ENCODE measurements around the gene PROX1.
"Not testable (repeated sequence)": the region's sequence is repeated elsewhere in the genome, so short reads cannot be mapped to it uniquely, and the experiment has no call there.

PROX1 gene

DNA sequence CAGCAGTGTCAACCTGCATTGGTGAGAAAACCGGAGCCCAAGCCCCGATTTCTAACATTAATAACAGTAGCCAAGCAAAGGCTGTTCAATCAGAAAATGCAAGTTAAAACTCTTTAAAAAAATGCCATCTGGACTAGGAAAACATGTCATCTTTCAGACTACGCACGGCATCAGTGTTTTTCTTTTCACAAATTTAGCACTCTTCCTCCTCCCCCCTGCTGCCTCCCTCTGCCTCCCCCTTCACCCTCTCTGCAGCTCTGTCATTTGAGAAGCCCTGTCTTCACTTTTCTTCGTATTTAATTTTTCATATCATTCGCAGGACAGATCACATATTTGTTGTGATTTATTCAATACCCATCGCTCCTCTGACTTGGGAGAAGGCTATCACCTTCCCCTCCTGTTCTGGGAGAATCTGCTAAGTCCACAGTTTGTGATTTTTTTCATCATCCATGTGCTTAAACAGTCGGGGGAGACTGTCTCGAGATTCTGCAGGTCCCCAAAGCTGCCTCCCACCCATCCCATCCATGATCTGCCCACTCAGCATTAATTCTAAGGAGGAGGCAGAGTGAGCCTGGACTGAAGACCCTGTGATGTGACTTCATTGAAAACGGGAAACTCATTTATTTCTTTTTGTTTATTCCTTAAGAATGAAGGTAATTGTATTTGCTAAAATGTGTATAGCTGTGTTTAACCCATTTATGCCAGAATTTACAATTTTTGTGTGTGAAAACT, 84.8 kb downstream of the PROX1 start:
- no peaks in the 10 kb centered on the region for H3K4me1 ChIP-seq (ENCODE audit: control insufficient read depth, insufficient read depth, low read length)
- H3K9me3 ChIP-seq (ENCODE audit: control insufficient read depth in 2 of 2, low read length in 2 of 2) = no peaks in the 10 kb centered on the region
- H3K27me3 ChIP-seq (ENCODE audit: control insufficient read depth in 1 of 2, insufficient read depth in 2 of 2, low read length in 2 of 2) = peaks cover 0 to 4% of the 10 kb centered on the region in 2 donors

DNA sequence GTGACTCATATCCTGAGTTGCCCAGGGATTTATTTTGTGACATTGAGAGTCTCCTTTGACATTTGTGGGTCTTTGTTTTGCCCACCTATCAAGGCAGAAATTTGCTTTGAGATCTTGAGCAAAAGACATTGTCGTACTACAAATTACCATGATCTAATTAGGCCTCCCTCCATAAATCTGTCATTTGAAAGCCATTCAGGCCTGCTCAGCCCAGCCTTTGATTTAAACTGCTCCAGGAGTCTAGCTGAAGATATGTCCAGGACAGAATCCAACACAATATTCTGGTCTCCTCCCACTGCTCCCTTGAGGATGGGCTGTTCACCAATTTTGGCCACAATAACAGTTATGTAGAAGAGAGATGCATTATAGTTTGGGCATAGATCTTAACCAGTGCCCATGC, 86.7 kb downstream of the PROX1 start:
- H3K9me3 ChIP-seq (ENCODE audit: control insufficient read depth in 2 of 2, low read length in 2 of 2) = no peaks in the 10 kb centered on the region
- H3K4me1 ChIP-seq (ENCODE audit: control insufficient read depth, insufficient read depth, low read length) = no peaks in the 10 kb centered on the region
- peaks cover 0 to 4% of the 10 kb centered on the region in 2 donors for H3K27me3 ChIP-seq (ENCODE audit: control insufficient read depth in 1 of 2, insufficient read depth in 2 of 2, low read length in 2 of 2)
- no peak overlapping the region for H3K27ac ChIP-seq (ENCODE audit: low read length)
- no peaks in the 10 kb centered on the region for H3K36me3 ChIP-seq (ENCODE audit: control insufficient read depth in 2 of 2, insufficient read depth in 2 of 2, low read length in 2 of 2)
- no peak overlapping the region for H3K9ac ChIP-seq (ENCODE audit: low read length in 2 of 2)
- no peak overlapping the region for H3K4me3 ChIP-seq (ENCODE audit: low read length in 2 of 2)

More for the DNA sequence above, 84.8 kb downstream of the PROX1 start:
- Histone ChIP-seq H3K27ac (ENCODE audit: low read length) (no peak overlapping the region), H3K36me3 (ENCODE audit: control insufficient read depth in 2 of 2, insufficient read depth in 2 of 2, low read length in 2 of 2) (no peaks in the 10 kb centered on the region), H3K4me3 (ENCODE audit: low read length in 2 of 2) (no peak overlapping the region), H3K9ac (ENCODE audit: low read length in 2 of 2) (no peak overlapping the region)

DNA sequence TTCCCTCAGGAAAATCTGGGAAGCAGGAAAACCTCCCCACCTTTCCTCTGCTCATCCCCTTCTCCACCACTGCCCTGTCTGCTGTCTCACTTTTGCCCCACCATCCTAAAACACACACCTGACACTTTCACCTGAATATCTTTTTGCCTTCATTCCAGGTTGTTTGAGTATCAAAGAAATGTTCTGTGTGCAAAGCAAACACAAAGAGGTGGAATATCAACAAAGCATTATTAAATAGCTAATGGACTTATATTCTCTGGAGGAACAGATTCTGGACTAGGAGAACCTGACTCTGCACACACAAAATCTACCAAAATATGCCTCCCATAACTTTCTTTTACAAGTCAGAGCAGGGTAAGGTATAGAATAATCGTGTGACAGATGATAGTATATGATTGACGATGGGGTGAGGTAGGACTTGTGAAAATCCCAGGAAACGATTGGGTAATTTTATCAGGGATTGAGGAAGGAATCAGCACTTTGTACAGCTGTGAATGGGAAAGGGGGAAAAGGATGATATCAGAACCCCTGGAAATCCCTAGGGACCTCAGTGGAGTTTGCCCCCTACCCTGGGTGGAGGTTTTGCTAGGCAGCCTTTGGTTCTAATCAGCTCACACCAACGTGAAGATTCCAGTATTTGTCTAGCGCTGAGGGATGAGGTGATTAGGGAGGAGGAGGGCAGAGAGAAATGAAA, 87.7 kb downstream of the PROX1 start:
- Histone ChIP-seq H3K27me3 (ENCODE audit: control insufficient read depth in 1 of 2, insufficient read depth in 2 of 2, low read length in 2 of 2) (peaks cover 0 to 4% of the 10 kb centered on the region in 2 donors), H3K4me3 (ENCODE audit: low read length in 2 of 2) (no peak overlapping the region), H3K4me1 (ENCODE audit: control insufficient read depth, insufficient read depth, low read length) (no peaks in the 10 kb centered on the region), H3K9me3 (ENCODE audit: control insufficient read depth in 2 of 2, low read length in 2 of 2) (no peaks in the 10 kb centered on the region), H3K27ac (ENCODE audit: low read length) (no peak overlapping the region), H3K36me3 (ENCODE audit: control insufficient read depth in 2 of 2, insufficient read depth in 2 of 2, low read length in 2 of 2) (no peaks in the 10 kb centered on the region), H3K9ac (ENCODE audit: low read length in 2 of 2) (no peak overlapping the region)

DNA sequence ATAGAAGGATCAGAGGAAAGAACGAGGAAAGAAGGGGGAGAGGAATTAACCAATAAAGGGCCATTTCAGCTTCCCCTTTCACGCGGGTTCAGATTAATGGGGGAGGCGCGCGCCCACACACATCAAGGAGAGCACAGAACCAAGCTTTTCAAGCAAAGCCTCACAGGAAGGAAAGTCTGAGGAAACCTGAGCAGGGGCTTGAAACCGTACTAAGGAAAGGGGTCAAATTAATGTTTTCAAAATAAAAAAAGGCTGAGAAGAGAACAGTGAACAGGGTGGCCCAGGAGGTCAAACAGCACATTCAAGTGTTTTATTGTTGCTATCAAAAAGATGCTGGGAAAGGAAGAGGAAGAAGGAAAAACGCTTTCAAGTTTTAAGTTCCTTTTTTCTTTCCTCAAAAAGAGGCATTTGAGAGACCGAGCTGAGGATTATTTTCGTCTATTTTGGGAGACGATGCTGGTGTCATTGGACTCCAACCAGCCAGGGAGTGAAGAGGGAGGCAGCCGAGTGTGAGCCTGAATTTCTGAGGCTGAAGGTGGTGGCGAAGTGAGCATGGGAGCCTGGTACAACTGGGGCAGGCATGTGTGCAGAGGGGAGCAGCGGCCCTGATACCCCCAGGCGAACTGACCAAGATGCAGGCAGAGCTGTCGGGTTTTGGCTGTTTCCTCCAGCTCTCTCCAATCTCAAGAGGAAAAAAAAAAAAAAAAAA, 88.4 kb downstream of the PROX1 start:
- H3K27ac ChIP-seq (ENCODE audit: low read length) = no peak overlapping the region
- H3K36me3 ChIP-seq (ENCODE audit: control insufficient read depth in 2 of 2, insufficient read depth in 2 of 2, low read length in 2 of 2) = no peaks in the 10 kb centered on the region
- H3K9me3 ChIP-seq (ENCODE audit: control insufficient read depth in 2 of 2, low read length in 2 of 2) = no peaks in the 10 kb centered on the region
- no peak overlapping the region for H3K9ac ChIP-seq (ENCODE audit: low read length in 2 of 2)
- H3K4me1 ChIP-seq (ENCODE audit: control insufficient read depth, insufficient read depth, low read length) = no peaks in the 10 kb centered on the region
- peaks cover 0 to 4% of the 10 kb centered on the region in 2 donors for H3K27me3 ChIP-seq (ENCODE audit: control insufficient read depth in 1 of 2, insufficient read depth in 2 of 2, low read length in 2 of 2)
- no peak overlapping the region for H3K4me3 ChIP-seq (ENCODE audit: low read length in 2 of 2)

DNA sequence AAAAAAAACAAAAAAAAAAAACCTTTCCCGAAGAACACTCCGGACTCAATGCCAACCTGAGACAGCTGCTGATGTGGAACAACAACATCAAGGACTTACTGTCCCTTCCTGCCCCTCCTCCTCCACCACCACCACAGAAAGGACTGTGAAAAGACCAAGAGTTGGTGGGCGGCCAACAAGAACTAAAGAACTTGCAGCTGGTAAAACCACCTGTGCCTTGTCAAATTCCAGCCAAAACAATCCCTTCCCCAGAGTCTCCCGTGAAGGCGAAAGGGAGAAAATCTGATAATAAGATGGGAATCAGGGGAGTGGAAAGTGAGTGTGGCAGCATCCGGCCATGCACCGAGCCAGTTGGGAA, 88.9 kb downstream of the PROX1 start:
- H3K27me3 ChIP-seq (ENCODE audit: control insufficient read depth in 1 of 2, insufficient read depth in 2 of 2, low read length in 2 of 2) = peaks cover 0 to 5% of the 10 kb centered on the region in 2 donors
- no peaks in the 10 kb centered on the region for H3K4me1 ChIP-seq (ENCODE audit: control insufficient read depth, insufficient read depth, low read length)
- H3K4me3 ChIP-seq (ENCODE audit: low read length in 2 of 2) = no peak overlapping the region
- no peak overlapping the region for H3K27ac ChIP-seq (ENCODE audit: low read length)
- no peaks in the 10 kb centered on the region for H3K9me3 ChIP-seq (ENCODE audit: control insufficient read depth in 2 of 2, low read length in 2 of 2)
- no peak overlapping the region for H3K9ac ChIP-seq (ENCODE audit: low read length in 2 of 2)
- H3K36me3 ChIP-seq (ENCODE audit: control insufficient read depth in 2 of 2, insufficient read depth in 2 of 2, low read length in 2 of 2) = no peaks in the 10 kb centered on the region

DNA sequence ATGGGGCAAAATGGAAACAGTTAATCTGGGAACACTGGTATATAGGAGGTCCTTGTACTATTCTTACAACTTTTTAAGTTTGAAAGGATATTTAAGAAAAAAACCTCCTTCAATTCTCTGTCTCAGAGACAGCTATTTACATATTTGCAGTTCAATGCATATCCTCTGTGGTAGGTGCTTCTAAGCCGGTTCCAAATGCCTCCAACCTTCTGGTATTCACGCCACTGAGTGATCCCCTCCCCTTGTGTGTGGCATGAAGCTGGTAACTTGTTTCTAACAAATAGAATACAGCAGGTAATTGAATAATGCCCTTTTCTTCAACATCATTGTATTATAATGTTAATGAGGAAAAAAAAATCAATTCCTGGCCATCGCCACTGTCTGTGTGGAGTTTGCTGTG, 91.2 kb downstream of the PROX1 start:
- Histone ChIP-seq H3K36me3 (ENCODE audit: control insufficient read depth in 2 of 2, insufficient read depth in 2 of 2, low read length in 2 of 2) (no peaks in the 10 kb centered on the region), H3K9me3 (ENCODE audit: control insufficient read depth in 2 of 2, low read length in 2 of 2) (no peaks in the 10 kb centered on the region), H3K27ac (ENCODE audit: low read length) (no peak overlapping the region), H3K4me1 (ENCODE audit: control insufficient read depth, insufficient read depth, low read length) (no peaks in the 10 kb centered on the region), H3K4me3 (ENCODE audit: low read length in 2 of 2) (no peak overlapping the region), H3K9ac (ENCODE audit: low read length in 2 of 2) (no peak overlapping the region), H3K27me3 (ENCODE audit: control insufficient read depth in 1 of 2, insufficient read depth in 2 of 2, low read length in 2 of 2) (peaks cover 0 to 4% of the 10 kb centered on the region in 2 donors)

DNA sequence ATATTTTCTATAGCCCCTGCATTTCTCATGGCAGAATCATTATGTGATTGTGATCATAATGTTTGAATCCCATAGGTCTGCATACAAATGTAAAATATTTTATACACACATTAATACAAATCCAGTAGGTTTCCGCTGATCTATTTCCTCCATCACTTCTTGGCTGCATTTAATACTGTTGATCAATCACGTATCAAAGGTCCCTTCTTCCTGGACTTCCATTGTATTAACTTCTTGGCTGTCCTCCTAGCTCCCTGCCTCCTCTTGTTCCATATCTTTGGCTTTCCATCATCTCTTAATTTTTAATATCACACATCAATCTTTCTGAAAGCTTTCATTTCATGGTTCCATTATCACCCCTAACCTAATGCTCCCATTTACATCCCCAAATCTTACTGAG, 97.6 kb downstream of the PROX1 start:
- H3K36me3 ChIP-seq (ENCODE audit: control insufficient read depth in 2 of 2, insufficient read depth in 2 of 2, low read length in 2 of 2) = no peaks in the 10 kb centered on the region
- H3K9ac ChIP-seq (ENCODE audit: low read length in 2 of 2) = no peak overlapping the region
- no peak overlapping the region for H3K27ac ChIP-seq (ENCODE audit: low read length)
- H3K4me1 ChIP-seq (ENCODE audit: control insufficient read depth, insufficient read depth, low read length) = no peaks in the 10 kb centered on the region
- H3K9me3 ChIP-seq (ENCODE audit: control insufficient read depth in 2 of 2, low read length in 2 of 2) = no peaks in the 10 kb centered on the region
- no peak overlapping the region for H3K4me3 ChIP-seq (ENCODE audit: low read length in 2 of 2)
- peaks cover 0 to 2% of the 10 kb centered on the region in 2 donors for H3K27me3 ChIP-seq (ENCODE audit: control insufficient read depth in 1 of 2, insufficient read depth in 2 of 2, low read length in 2 of 2)

DNA sequence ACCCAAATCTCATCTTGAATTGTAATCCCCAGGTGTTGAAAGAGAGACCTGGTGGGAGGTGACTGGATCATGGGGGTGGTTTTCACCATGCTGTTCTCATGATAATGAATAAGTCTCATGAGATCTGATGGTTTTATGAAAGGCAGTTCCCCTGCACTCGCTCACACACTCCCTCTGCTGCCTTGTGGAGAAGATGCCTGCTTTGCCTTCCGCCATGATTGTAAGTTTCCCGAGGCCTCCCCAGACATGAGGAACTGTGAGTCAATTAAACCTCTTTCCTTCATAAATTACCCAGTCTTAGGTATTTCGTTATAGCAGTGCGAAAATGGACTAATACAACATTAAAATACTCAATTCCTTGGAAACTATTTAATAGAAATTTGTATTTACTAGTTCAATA, 99.2 kb downstream of the PROX1 start:
- Histone ChIP-seq H3K36me3 (ENCODE audit: control insufficient read depth in 2 of 2, insufficient read depth in 2 of 2, low read length in 2 of 2) (no peaks in the 10 kb centered on the region), H3K4me3 (ENCODE audit: low read length in 2 of 2) (no peak overlapping the region), H3K9ac (ENCODE audit: low read length in 2 of 2) (no peak overlapping the region), H3K9me3 (ENCODE audit: control insufficient read depth in 2 of 2, low read length in 2 of 2) (peaks cover 0 to 3% of the 10 kb centered on the region in 2 donors), H3K27me3 (ENCODE audit: control insufficient read depth in 1 of 2, insufficient read depth in 2 of 2, low read length in 2 of 2) (no peaks in the 10 kb centered on the region), H3K4me1 (ENCODE audit: control insufficient read depth, insufficient read depth, low read length) (no peaks in the 10 kb centered on the region), H3K27ac (ENCODE audit: low read length) (no peak overlapping the region)

DNA sequence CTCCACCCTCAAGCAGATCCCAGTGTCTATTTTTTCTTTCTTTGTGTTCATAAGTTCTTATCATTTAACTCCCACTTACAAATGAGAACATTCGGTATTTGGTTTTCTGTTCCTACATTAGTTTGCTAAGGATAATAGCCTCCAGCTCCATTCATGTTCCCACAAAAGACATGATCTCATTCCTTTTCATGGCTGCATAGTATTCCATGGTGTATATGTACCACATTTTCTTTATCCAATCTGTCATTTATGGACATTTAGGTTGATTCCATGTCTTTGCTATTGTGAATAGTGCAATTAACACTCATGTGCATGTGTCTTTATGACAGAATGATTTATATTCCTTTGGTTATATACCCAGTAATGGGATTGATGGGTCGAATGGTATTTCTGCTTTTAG, 101.2 kb downstream of the PROX1 start:
- not testable (repeated sequence) for H3K9me3 ChIP-seq (ENCODE audit: control insufficient read depth in 2 of 2, low read length in 2 of 2); H3K27ac ChIP-seq (ENCODE audit: low read length); H3K9ac ChIP-seq (ENCODE audit: low read length in 2 of 2); H3K36me3 ChIP-seq (ENCODE audit: control insufficient read depth in 2 of 2, insufficient read depth in 2 of 2, low read length in 2 of 2); H3K4me3 ChIP-seq (ENCODE audit: low read length in 2 of 2); H3K4me1 ChIP-seq (ENCODE audit: control insufficient read depth, insufficient read depth, low read length); H3K27me3 ChIP-seq (ENCODE audit: control insufficient read depth in 1 of 2, insufficient read depth in 2 of 2, low read length in 2 of 2)

All from stomach smooth muscle (tissue), 2 donors.